Neural progenitor cell (in vitro differentiated cells): ENCODE results near the gene SLC4A1AP. TPM values are rescaled to one million over a fixed set of nuclear protein-coding genes. Genes with fewer than 3 reads are reported as not detected.

Experiments
- DNase-seq: peaks from one replicate; pipeline ENCODE4 v3.0.0-alpha.2; 2016; ENCODE audit warnings: low spot score
- H2AFZ ChIP-seq: fragments of 200-600 bp; sonication (generic); replicated peaks from 2 replicates; pipeline ENCODE4 v1.6.1; 2016; ENCODE audit warnings: antibody characterized with exemption
- H3F3A ChIP-seq: fragments of 200-600 bp; sonication (generic); 2 replicates; pipeline ENCODE4 v1.6.1; 2016; ENCODE audit warnings: antibody characterized with exemption, low read depth
- H3K27ac ChIP-seq: fragments of 200-600 bp; sonication (generic); 2 replicates; pipeline ENCODE4 v1.5.1; 2016; ENCODE audit warnings: mild to moderate bottlenecking
- H3K27me3 ChIP-seq: fragments of 200-600 bp; sonication (generic); 2 replicates; pipeline ENCODE4 v1.6.1; 2016; ENCODE audit warnings: mild to moderate bottlenecking, moderate library complexity
- H3K36me3 ChIP-seq: fragments of 200-600 bp; sonication (generic); 2 replicates; pipeline ENCODE4 v1.5.1; 2016
- H3K4me1 ChIP-seq: fragments of 200-600 bp; sonication (generic); 2 replicates; pipeline ENCODE4 v1.6.1; 2016; ENCODE audit warnings: mixed run types
- H3K4me2 ChIP-seq: fragments of 200-600 bp; sonication (generic); 2 replicates; pipeline ENCODE4 v1.6.1; 2016
- H3K4me3 ChIP-seq: fragments of 200-600 bp; sonication (generic); 2 replicates; pipeline ENCODE4 v1.5.1; 2016
- H3K79me2 ChIP-seq: fragments of 200-600 bp; sonication (generic); 2 replicates; pipeline ENCODE4 v1.6.1; 2016; ENCODE audit warnings: low read depth
- H3K9ac ChIP-seq: fragments of 200-600 bp; sonication (generic); 2 replicates; pipeline ENCODE4 v1.6.1; 2016
- H3K9me3 ChIP-seq: fragments of 200-600 bp; sonication (generic); 2 replicates; pipeline ENCODE4 v1.5.1; 2016; ENCODE audit warnings: low read depth
- H4K20me1 ChIP-seq: fragments of 200-600 bp; sonication (generic); 2 replicates; pipeline ENCODE4 v1.6.1; 2016; ENCODE audit warnings: low read depth
- H3K27ac Mint-ChIP-seq: 3 replicates; pipeline ENCODE4 v1.8.0; 2021; ENCODE audit warnings: mixed read lengths
- H3K27me3 Mint-ChIP-seq: 2 replicates; pipeline ENCODE4 v1.8.0; 2022; ENCODE audit warnings: low read depth, mild to moderate bottlenecking, inconsistent platforms, moderate library complexity, mixed read lengths; ENCODE audit not compliant: insufficient read depth
- H3K36me3 Mint-ChIP-seq: 3 replicates; pipeline ENCODE4 v1.8.0; 2021; ENCODE audit warnings: mixed read lengths
- H3K4me1 Mint-ChIP-seq: 3 replicates; pipeline ENCODE4 v1.8.0; 2021; ENCODE audit warnings: mixed read lengths
- H3K4me3 Mint-ChIP-seq: 3 replicates; pipeline ENCODE4 v1.8.0; 2021; ENCODE audit warnings: mild to moderate bottlenecking, moderate library complexity, mixed read lengths
- H3K9me3 Mint-ChIP-seq: 3 replicates; pipeline ENCODE4 v1.8.0; 2020; ENCODE audit warnings: mixed read lengths
- CTCF ChIP-seq: fragments of 200-600 bp; sonication (generic); IDR thresholded peaks from 2 replicates; pipeline ENCODE4 v1.5.1; 2017; ENCODE audit warnings: antibody characterized with exemption, mild to moderate bottlenecking
- EZH2 ChIP-seq: fragments of 200-600 bp; sonication (generic); IDR thresholded peaks from 2 replicates; pipeline ENCODE4 v1.6.1; 2017; ENCODE audit warnings: antibody characterized with exemption, mild to moderate bottlenecking, moderate library complexity
- EZH2phosphoT487 ChIP-seq: fragments of 200-600 bp; sonication (generic); IDR thresholded peaks from 2 replicates; pipeline ENCODE4 v1.6.1; 2017; ENCODE audit warnings: antibody characterized with exemption
- total RNA-seq: library from RNA; depleted of rRNA; stranded (reverse); fragments of >200 nt; gene quantifications from 2 replicates; pipeline ENCODE4 v1.2.3, GENCODE V29; 2015; ENCODE audit warnings: low replicate concordance

SLC4A1AP gene
- total RNA-seq, 1 donor from 2014 or later: 32.2 TPM

- Histone ChIP-seq H2AFZ (no peak overlapping the region), H3K9ac (no peak overlapping the region), H3K27me3 (no peaks in the 10 kb centered on the region), H3K79me2 (peaks cover 37% of the 10 kb centered on the region), H3K4me3 (no peak overlapping the region), H3K4me2 (no peak overlapping the region), H4K20me1 (no peaks in the 10 kb centered on the region), H3K27ac (no peak overlapping the region), H3K36me3 (peaks cover 13% of the 10 kb centered on the region), H3K9me3 (no peaks in the 10 kb centered on the region), H3K4me1 (peaks cover 11% of the 10 kb centered on the region), H3F3A (peaks cover under 1% of the 10 kb centered on the region)
- Mint-ChIP-seq H3K4me1 (peaks cover 18% of the 10 kb centered on the region), H3K9me3 (no peaks in the 10 kb centered on the region), H3K27ac (no peak overlapping the region), H3K4me3 (peak overlapping the region; percentile 75), H3K36me3 (peaks cover 15% of the 10 kb centered on the region), H3K27me3 (peaks cover 2% of the 10 kb centered on the region)
- TF ChIP-seq EZH2: no peak
- TF ChIP-seq CTCF: no peak
- no peak for TF ChIP-seq EZH2phosphoT487
- no peak for DNase-seq
Observed at GRCh38 chr2:27661371-27661770, 2.3 kb upstream of the SLC4A1AP start.

- peak overlapping the region; percentile 85 for H3K4me2 ChIP-seq
- no peaks in the 10 kb centered on the region for H3F3A ChIP-seq
- DNase-seq: no peak
- peak overlapping the region; percentile 100 for H2AFZ ChIP-seq
- no peaks in the 10 kb centered on the region for H3K9me3 ChIP-seq
- H4K20me1 ChIP-seq: no peaks in the 10 kb centered on the region
- peaks cover 37% of the 10 kb centered on the region for H3K79me2 ChIP-seq
- H3K4me3 ChIP-seq: peak overlapping the region; percentile 87
- peaks cover 11% of the 10 kb centered on the region for H3K36me3 ChIP-seq
- H3K4me1 Mint-ChIP-seq: peaks cover 18% of the 10 kb centered on the region
- peaks cover 11% of the 10 kb centered on the region for H3K4me1 ChIP-seq
- H3K36me3 Mint-ChIP-seq: peaks cover 15% of the 10 kb centered on the region
- no peaks in the 10 kb centered on the region for H3K27me3 ChIP-seq
- peak overlapping the region; percentile 100 for H3K4me3 Mint-ChIP-seq
- H3K27ac Mint-ChIP-seq: peak overlapping the region; percentile 51
- H3K9ac ChIP-seq: peak overlapping the region; percentile 85
- no peaks in the 10 kb centered on the region for H3K9me3 Mint-ChIP-seq
- no peak overlapping the region for H3K27ac ChIP-seq
- TF ChIP-seq EZH2: no peak
- no peak for TF ChIP-seq EZH2phosphoT487
- TF ChIP-seq CTCF: no peak
- H3K27me3 Mint-ChIP-seq: peaks cover 2% of the 10 kb centered on the region
Observed at GRCh38 chr2:27664154-27664574, 475 bp downstream of the SLC4A1AP start.

- Histone ChIP-seq H3K4me3 (peak overlapping the region; percentile 87), H3K27me3 (no peaks in the 10 kb centered on the region), H3K36me3 (peaks cover 5% of the 10 kb centered on the region), H4K20me1 (no peaks in the 10 kb centered on the region), H3K4me2 (peak overlapping the region; percentile 85), H2AFZ (peak overlapping the region; percentile 100), H3K9me3 (no peaks in the 10 kb centered on the region), H3K27ac (no peak overlapping the region), H3K9ac (peak overlapping the region; percentile 85), H3K4me1 (peaks cover 11% of the 10 kb centered on the region), H3F3A (no peaks in the 10 kb centered on the region), H3K79me2 (peaks cover 37% of the 10 kb centered on the region)
- H3K27ac Mint-ChIP-seq: peak overlapping the region; percentile 51
- peak overlapping the region; percentile 100 for H3K4me3 Mint-ChIP-seq
- TF ChIP-seq EZH2phosphoT487: no peak
- no peak for TF ChIP-seq CTCF
- TF ChIP-seq EZH2: no peak
- H3K9me3 Mint-ChIP-seq: no peaks in the 10 kb centered on the region
- DNase-seq: no peak
- H3K27me3 Mint-ChIP-seq: peaks cover 2% of the 10 kb centered on the region
- H3K4me1 Mint-ChIP-seq: peaks cover 18% of the 10 kb centered on the region
- peaks cover 11% of the 10 kb centered on the region for H3K36me3 Mint-ChIP-seq
Observed at GRCh38 chr2:27664622-27665363, 1.1 kb downstream of the SLC4A1AP start.
